Hematopoietic multipotent progenitor cell treated with erythropoietin and hydrocortisone succinate and interleukin-3 and kit ligand, for 6 days (in vitro differentiated cells): ENCODE measurements around the gene MAP3K9.

Experiments
- DNase-seq: peaks from one replicate; pipeline ENCODE4 v3.0.0-alpha.2; 2015

MAP3K9 gene

GRCh38 chr14:70780396-70781075, 28.8 kb downstream of the MAP3K9 start:
- peak; percentile 74 for DNase-seq

- no peak for DNase-seq
Measured at GRCh38 chr14:70779667-70780066, 29.6 kb downstream of the MAP3K9 start.

- no peak for DNase-seq
Measured at GRCh38 chr14:70776197-70776596, 33.1 kb downstream of the MAP3K9 start.

- DNase-seq = no peak
Measured at GRCh38 chr14:70773182-70773862, 36.0 kb downstream of the MAP3K9 start.

- DNase-seq = no peak
Measured at GRCh38 chr14:70771781-70772212, 37.5 kb downstream of the MAP3K9 start.

- DNase-seq = no peak
Measured at GRCh38 chr14:70770490-70770889, 38.8 kb downstream of the MAP3K9 start.

- no peak for DNase-seq
Measured at GRCh38 chr14:70759398-70759797, 49.9 kb downstream of the MAP3K9 start.

- no peak for DNase-seq
Measured at GRCh38 chr14:70755655-70756054, 53.7 kb downstream of the MAP3K9 start.

- no peak for DNase-seq
Measured at GRCh38 chr14:70754991-70755390, 54.3 kb downstream of the MAP3K9 start.

GRCh38 chr14:70753518-70753953, 55.8 kb downstream of the MAP3K9 start:
- DNase-seq = no peak

- DNase-seq = no peak
Measured at GRCh38 chr14:70748422-70748821, 60.9 kb downstream of the MAP3K9 start.

- no peak for DNase-seq
Measured at GRCh38 chr14:70744641-70745040, 64.7 kb downstream of the MAP3K9 start.

- no peak for DNase-seq
Measured at GRCh38 chr14:70742316-70742715, 67.0 kb downstream of the MAP3K9 start.

- no peak for DNase-seq
Measured at GRCh38 chr14:70741482-70741881, 67.8 kb downstream of the MAP3K9 start.

GRCh38 chr14:70735043-70735442, 74.3 kb downstream of the MAP3K9 start:
- DNase-seq = no peak

- no peak for DNase-seq
Measured at GRCh38 chr14:70731447-70732239, 77.7 kb downstream of the MAP3K9 start.

GRCh38 chr14:70730393-70730792, 78.9 kb downstream of the MAP3K9 start:
- DNase-seq = no peak

GRCh38 chr14:70726651-70727375, 82.5 kb downstream of the MAP3K9 start:
- DNase-seq = no peak

- no peak for DNase-seq
Measured at GRCh38 chr14:70724944-70725343, 84.4 kb downstream of the MAP3K9 start.

GRCh38 chr14:70724110-70724509, 85.2 kb downstream of the MAP3K9 start:
- no peak for DNase-seq

GRCh38 chr14:70723276-70723675, 86.0 kb downstream of the MAP3K9 start:
- DNase-seq = no peak

GRCh38 chr14:70722418-70722817, 86.9 kb downstream of the MAP3K9 start:
- DNase-seq = no peak

GRCh38 chr14:70721542-70721941, 87.8 kb downstream of the MAP3K9 start:
- DNase-seq = no peak
